Measurements from ENCODE around the gene HERC3. TPM values are rescaled to one million over a fixed set of nuclear protein-coding genes. Genes with fewer than 3 reads are reported as not detected.

HERC3 gene
- total RNA-seq, 4 donors from 2014 or later: 37.4 to 75.4 (median 47.8) TPM

GRCh38 chr4:88731381-88731780, 139.1 kb downstream of the HERC3 start:
- intact Hi-C loops (cut with DNase I): no loop called here
- Histone ChIP-seq H3K27me3 (no peaks in the 10 kb centered on the region), H3K9me3 (no peaks in the 10 kb centered on the region), H3K27ac (peak overlapping the region in 1 of 3 donors; percentile 3), H3K36me3 (peaks cover 45 to 49% of the 10 kb centered on the region in 2 donors), H3K4me1 (peaks cover 24 to 34% of the 10 kb centered on the region in 2 donors), H3K4me3 (replicated peaks in 1 of 3) (no peak overlapping the region)
- TF ChIP-seq POLR2A (IDR thresholded peaks at IDR 0.05) (no peak), CTCF (IDR thresholded peaks at IDR 0.05) (no peak)
- DNase-seq: no peak
- WGBS, 2 donors: 89 to 94% methylated on average over 4 of the region's 4 CpGs

GRCh38 chr4:88732714-88733368, 140.6 kb downstream of the HERC3 start:
- no peak for DNase-seq
- peaks cover 35 to 36% of the 10 kb centered on the region in 2 donors for H3K36me3 ChIP-seq
- H3K4me3 ChIP-seq (replicated peaks in 1 of 3): no peak overlapping the region
- TF ChIP-seq POLR2A (IDR thresholded peaks at IDR 0.05): no peak
- TF ChIP-seq CTCF (IDR thresholded peaks at IDR 0.05): no peak
- H3K9me3 ChIP-seq: no peaks in the 10 kb centered on the region
- H3K27ac ChIP-seq: peak overlapping the region in 1 of 3 donors; percentile 3
- peaks cover 35 to 45% of the 10 kb centered on the region in 2 donors for H3K4me1 ChIP-seq
- 95 to 96% methylated on average over 5 of the region's 5 CpGs for WGBS, 2 donors
- intact Hi-C loops (cut with DNase I): no loop called here
- no peaks in the 10 kb centered on the region for H3K27me3 ChIP-seq

- no peaks in the 10 kb centered on the region for H3K27me3 ChIP-seq
- DNase-seq: no peak
- intact Hi-C loops (cut with DNase I): no loop called here
- H3K9me3 ChIP-seq: no peaks in the 10 kb centered on the region
- peaks cover 30 to 34% of the 10 kb centered on the region in 2 donors for H3K36me3 ChIP-seq
- peaks cover 50 to 55% of the 10 kb centered on the region in 2 donors for H3K4me1 ChIP-seq
- no peak overlapping the region for H3K4me3 ChIP-seq (replicated peaks in 1 of 3)
- no peak for TF ChIP-seq CTCF (IDR thresholded peaks at IDR 0.05)
- TF ChIP-seq POLR2A (IDR thresholded peaks at IDR 0.05): no peak
- WGBS, 2 donors: 94 to 97% methylated on average over 3 of the region's 3 CpGs
- H3K27ac ChIP-seq: peak overlapping the region; percentile 91 to 95 (median 94)
Observed at GRCh38 chr4:88734403-88734949, 142.2 kb downstream of the HERC3 start.

GRCh38 chr4:88735564-88735963, 143.3 kb downstream of the HERC3 start:
- Histone ChIP-seq H3K27ac (peak overlapping the region; percentile 91 to 95 (median 94)), H3K4me1 (peaks cover 55 to 59% of the 10 kb centered on the region in 2 donors), H3K4me3 (replicated peaks in 1 of 3) (no peak overlapping the region), H3K36me3 (peaks cover 21 to 23% of the 10 kb centered on the region in 2 donors), H3K9me3 (no peaks in the 10 kb centered on the region), H3K27me3 (no peaks in the 10 kb centered on the region)
- no peak for DNase-seq
- 26 to 32% methylated on average over 1 of the region's 1 CpG for WGBS, 2 donors
- intact Hi-C loops (cut with DNase I): no loop called here
- TF ChIP-seq POLR2A (IDR thresholded peaks at IDR 0.05) (peak in 1 of 2 donors; percentile 7), CTCF (IDR thresholded peaks at IDR 0.05) (no peak)

- no peaks in the 10 kb centered on the region for H3K9me3 ChIP-seq
- no peaks in the 10 kb centered on the region for H3K27me3 ChIP-seq
- intact Hi-C loops (cut with DNase I): no loop called here
- no peak for TF ChIP-seq POLR2A (IDR thresholded peaks at IDR 0.05)
- no peak for TF ChIP-seq CTCF (IDR thresholded peaks at IDR 0.05)
- peaks cover 55 to 59% of the 10 kb centered on the region in 2 donors for H3K4me1 ChIP-seq
- peaks cover 14 to 16% of the 10 kb centered on the region in 2 donors for H3K36me3 ChIP-seq
- no peak for DNase-seq
- H3K4me3 ChIP-seq (replicated peaks in 1 of 3): peak overlapping the region in 1 of 3 donors; percentile 13
- WGBS, 2 donors: 66 to 70% methylated on average over 3 of the region's 3 CpGs
- H3K27ac ChIP-seq: peak overlapping the region; percentile 91 to 95 (median 94)
Observed at GRCh38 chr4:88736264-88736663, 144.0 kb downstream of the HERC3 start.

Measured in thyroid gland (tissue), 4 donors.